H9 (cell line): ENCODE data around the gene DCLK2. TPM values are rescaled to one million over a fixed set of nuclear protein-coding genes. Genes with fewer than 3 reads are reported as not detected.

Experiments used
- DNase-seq: peaks from one replicate; pipeline ENCODE4 v3.0.0-alpha.2; 2017
- H2AFZ ChIP-seq: one replicate; pipeline ENCODE4 v1.6.1; 2013; ENCODE audit warnings: mild to moderate bottlenecking, low read length, control low read depth, moderate library complexity
- H2AK5ac ChIP-seq: 2 replicates; pipeline ENCODE4 v1.6.1; 2013; ENCODE audit warnings: low read length, control low read depth, mixed read lengths; ENCODE audit not compliant: insufficient read length
- H2BK120ac ChIP-seq: one replicate; pipeline ENCODE4 v1.6.1; 2013; ENCODE audit warnings: low read depth, mild to moderate bottlenecking, low read length, control low read depth, inconsistent platforms; ENCODE audit not compliant: poor library complexity, severe bottlenecking
- H2BK12ac ChIP-seq: 2 replicates; pipeline ENCODE4 v1.6.1; 2013; ENCODE audit warnings: low read length, control low read depth, mixed read lengths, low read depth; ENCODE audit not compliant: insufficient read length
- H2BK15ac ChIP-seq: 2 replicates; pipeline ENCODE4 v1.6.1; 2013; ENCODE audit warnings: low read depth, low read length, control low read depth
- H2BK20ac ChIP-seq: one replicate; pipeline ENCODE4 v1.6.1; 2013; ENCODE audit warnings: low read depth, mild to moderate bottlenecking, low read length, control low read depth, inconsistent platforms; ENCODE audit not compliant: poor library complexity, severe bottlenecking
- H2BK5ac ChIP-seq: 2 replicates; pipeline ENCODE4 v1.6.1; 2013; ENCODE audit warnings: low read length, control low read depth, mixed read lengths; ENCODE audit not compliant: insufficient read length
- H3K14ac ChIP-seq: 2 replicates; pipeline ENCODE4 v1.6.1; 2013; ENCODE audit warnings: low read length, control low read depth; ENCODE audit not compliant: insufficient read depth
- H3K18ac ChIP-seq: 2 replicates; pipeline ENCODE4 v1.6.1; 2013; ENCODE audit warnings: low read depth, mild to moderate bottlenecking, mixed read lengths, low read length, control low read depth; ENCODE audit not compliant: insufficient read length
- H3K23ac ChIP-seq: 2 replicates; pipeline ENCODE4 v1.6.1; 2013; ENCODE audit warnings: low read length, control low read depth, mixed read lengths, low read depth; ENCODE audit not compliant: insufficient read length
- H3K23me2 ChIP-seq: 2 replicates; pipeline ENCODE4 v1.6.1; 2013; ENCODE audit warnings: low read depth, mild to moderate bottlenecking, mixed read lengths, low read length, control low read depth; ENCODE audit not compliant: insufficient read length, poor library complexity, severe bottlenecking
- H3K27ac ChIP-seq: 2 replicates; pipeline ENCODE4 v1.5.1; 2013; ENCODE audit warnings: low read length, control low read depth, mixed read lengths, low read depth; ENCODE audit not compliant: insufficient read length
- H3K27me3 ChIP-seq: 2 replicates; pipeline ENCODE4 v1.6.1; 2013; ENCODE audit warnings: low read length, control low read depth, inconsistent platforms; ENCODE audit not compliant: insufficient read depth
- H3K4ac ChIP-seq: 2 replicates; pipeline ENCODE4 v1.6.1; 2013; ENCODE audit warnings: low read depth, mild to moderate bottlenecking, control low read depth, inconsistent platforms, low read length, moderate library complexity
- H3K4me1 ChIP-seq: 2 replicates; pipeline ENCODE4 v1.6.1; 2013; ENCODE audit warnings: low read length, control low read depth, inconsistent platforms; ENCODE audit not compliant: insufficient read depth
- H3K4me2 ChIP-seq: 2 replicates; pipeline ENCODE4 v1.6.1; 2013; ENCODE audit warnings: low read length, control low read depth, mixed read lengths; ENCODE audit not compliant: insufficient read length, insufficient read depth
- H3K56ac ChIP-seq: 2 replicates; pipeline ENCODE4 v1.6.1; 2013; ENCODE audit warnings: low read depth, mild to moderate bottlenecking, mixed read lengths, low read length, control low read depth; ENCODE audit not compliant: insufficient read length
- H3K79me1 ChIP-seq: 2 replicates; pipeline ENCODE4 v1.6.1; 2013; ENCODE audit warnings: low read depth, mild to moderate bottlenecking, moderate library complexity, low read length, control low read depth, inconsistent platforms; ENCODE audit not compliant: insufficient read depth, poor library complexity, severe bottlenecking
- H3K79me2 ChIP-seq: 2 replicates; pipeline ENCODE4 v1.6.1; 2013; ENCODE audit warnings: low read length, control low read depth, inconsistent platforms; ENCODE audit not compliant: insufficient read depth
- H3K9ac ChIP-seq: 2 replicates; pipeline ENCODE4 v1.6.1; 2013; ENCODE audit warnings: low read length, control low read depth, mixed read lengths; ENCODE audit not compliant: insufficient read length; ENCODE audit errors: extremely low read depth
- H3K9me3 ChIP-seq: one replicate; pipeline ENCODE4 v1.6.1; 2013; ENCODE audit warnings: low read depth, low read length, inconsistent platforms; ENCODE audit not compliant: control insufficient read depth
- H3T11ph ChIP-seq: one replicate; pipeline ENCODE4 v1.6.1; 2013; ENCODE audit warnings: mild to moderate bottlenecking, low read length, control low read depth, inconsistent platforms
- H4K20me1 ChIP-seq: one replicate; pipeline ENCODE4 v1.6.1; 2013; ENCODE audit not compliant: control insufficient read depth, insufficient read length, insufficient read depth
- H4K5ac ChIP-seq: 2 replicates; pipeline ENCODE4 v1.6.1; 2013; ENCODE audit warnings: low read depth, mild to moderate bottlenecking, mixed read lengths, low read length, control low read depth; ENCODE audit not compliant: insufficient read length
- H4K8ac ChIP-seq: replicated peaks from 2 replicates; pipeline ENCODE4 v1.6.1; 2013; ENCODE audit warnings: low read length, control low read depth, mixed read lengths, low read depth; ENCODE audit not compliant: insufficient read length
- H4K91ac ChIP-seq: 2 replicates; pipeline ENCODE4 v1.6.1; 2013; ENCODE audit warnings: low read depth, mild to moderate bottlenecking, moderate library complexity, mixed read lengths, low read length, control low read depth; ENCODE audit not compliant: insufficient read length
- H3K27ac Mint-ChIP-seq, 3 experiments: 2 replicates in 2 of 3; 3 replicates in 1 of 3; pipeline ENCODE4 v1.8.0; 2020 to 2021; ENCODE audit warnings: mixed read lengths in 3 of 3, mild to moderate bottlenecking in 1 of 3, moderate library complexity in 1 of 3
- H3K27me3 Mint-ChIP-seq: 2 replicates; pipeline ENCODE4 v1.8.0; 2021; ENCODE audit warnings: low read depth, mild to moderate bottlenecking, moderate library complexity, mixed read lengths
- H3K36me3 Mint-ChIP-seq, 3 experiments: 2 replicates in 2 of 3; 3 replicates in 1 of 3; pipeline ENCODE4 v1.8.0; 2020 to 2021; ENCODE audit warnings: low read depth in 3 of 3, mixed read lengths in 3 of 3; ENCODE audit not compliant: insufficient read depth in 1 of 3
- H3K4me1 Mint-ChIP-seq, 2 experiments: 2 replicates each; pipeline ENCODE4 v1.8.0; 2020; ENCODE audit warnings: mixed read lengths in 2 of 2
- H3K4me3 Mint-ChIP-seq, 2 experiments: 2 replicates in 1 of 2; 3 replicates in 1 of 2; pipeline ENCODE4 v1.8.0; 2020 to 2021; ENCODE audit warnings: mild to moderate bottlenecking in 2 of 2, mixed read lengths in 2 of 2, moderate library complexity in 1 of 2
- H3K9me3 Mint-ChIP-seq, 2 experiments: 2 replicates in 1 of 2; 3 replicates in 1 of 2; pipeline ENCODE4 v1.8.0; 2020; ENCODE audit warnings: mild to moderate bottlenecking in 2 of 2, mixed read lengths in 2 of 2, moderate library complexity in 1 of 2
- WGBS: extraction: QIAGEN DNeasy Blood & Tissue Kit; methylation state at CpG from one replicate; pipeline ENCODE4 v1.1.7; 2013; ENCODE audit warnings: missing lambda C conversion rate, low lambda C conversion rate, mixed read lengths; ENCODE audit not compliant: insufficient read length; ENCODE audit errors: extremely low coverage; 5-methylcytosine and 5-hydroxymethylcytosine counted together
- total RNA-seq: library from RNA; stranded (reverse); gene quantifications from 2 replicates; pipeline ENCODE4 v1.2.1, GENCODE V29; 2021
- TF ChIP-seq, protein P1 (sequence below): fragments of 200-600 bp; sonication (generic); conservative IDR thresholded peaks from 3 replicates; pipeline ENCODE4 v1.8.0; 2021; ENCODE audit warnings: antibody characterized with exemption, mild to moderate bottlenecking

DCLK2 gene
- total RNA-seq, 1 experiment from 2014 or later, result 0.33 TPM

DNA sequence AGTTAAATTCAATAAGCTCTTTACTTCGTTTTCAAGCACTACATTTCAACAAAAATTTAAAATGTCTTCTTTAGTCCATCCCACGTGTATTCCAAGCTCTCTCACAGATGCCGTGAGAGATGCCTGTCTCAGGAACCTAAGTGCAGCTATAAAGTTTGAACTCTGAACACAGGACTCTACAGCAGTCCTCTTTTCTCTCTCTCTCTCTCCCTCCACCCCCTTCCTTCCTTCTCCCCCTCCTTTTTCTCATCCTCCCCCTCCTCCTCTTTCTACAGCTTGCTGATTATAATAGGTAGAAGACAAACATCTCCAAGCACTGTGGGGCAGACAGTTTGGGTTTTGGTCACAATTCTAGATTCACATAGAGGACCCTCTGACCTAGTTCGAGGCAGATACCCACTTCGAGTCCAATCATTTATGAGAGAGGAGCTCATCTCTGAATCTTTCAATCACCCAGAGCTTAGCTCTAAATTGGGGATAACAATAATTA lies 31.5 kb upstream of the DCLK2 start:
- no peak for DNase-seq
- Histone ChIP-seq H4K5ac (no peak overlapping the region), H3K9ac (no peak overlapping the region), H3K4me2 (no peak overlapping the region), H3K27ac (no peak overlapping the region), H3K4ac (no peak overlapping the region), H3T11ph (no peak overlapping the region), H2AFZ (no peak overlapping the region), H3K23ac (no peak overlapping the region), H3K23me2 (no peaks in the 10 kb centered on the region), H2BK5ac (no peak overlapping the region), H2BK12ac (no peak overlapping the region), H4K8ac (no peak overlapping the region), H3K9me3 (no peaks in the 10 kb centered on the region), H4K91ac (no peak overlapping the region), H2BK15ac (no peak overlapping the region), H2BK120ac (no peak overlapping the region), H3K4me1 (no peaks in the 10 kb centered on the region), H4K20me1 (no peaks in the 10 kb centered on the region), H3K14ac (no peak overlapping the region), H3K56ac (no peak overlapping the region), H2AK5ac (no peak overlapping the region), H2BK20ac (no peak overlapping the region), H3K79me1 (no peaks in the 10 kb centered on the region), H3K79me2 (no peaks in the 10 kb centered on the region), H3K18ac (no peak overlapping the region), H3K27me3 (no peaks in the 10 kb centered on the region)
- Mint-ChIP-seq H3K36me3 (no peaks in the 10 kb centered on the region), H3K27me3 (no peaks in the 10 kb centered on the region), H3K4me3 (no peak overlapping the region), H3K9me3 (no peaks in the 10 kb centered on the region), H3K27ac (no peak overlapping the region), H3K4me1 (peaks cover 6 to 9% of the 10 kb centered on the region in 2 experiments)
- TF ChIP-seq, protein P1, sequence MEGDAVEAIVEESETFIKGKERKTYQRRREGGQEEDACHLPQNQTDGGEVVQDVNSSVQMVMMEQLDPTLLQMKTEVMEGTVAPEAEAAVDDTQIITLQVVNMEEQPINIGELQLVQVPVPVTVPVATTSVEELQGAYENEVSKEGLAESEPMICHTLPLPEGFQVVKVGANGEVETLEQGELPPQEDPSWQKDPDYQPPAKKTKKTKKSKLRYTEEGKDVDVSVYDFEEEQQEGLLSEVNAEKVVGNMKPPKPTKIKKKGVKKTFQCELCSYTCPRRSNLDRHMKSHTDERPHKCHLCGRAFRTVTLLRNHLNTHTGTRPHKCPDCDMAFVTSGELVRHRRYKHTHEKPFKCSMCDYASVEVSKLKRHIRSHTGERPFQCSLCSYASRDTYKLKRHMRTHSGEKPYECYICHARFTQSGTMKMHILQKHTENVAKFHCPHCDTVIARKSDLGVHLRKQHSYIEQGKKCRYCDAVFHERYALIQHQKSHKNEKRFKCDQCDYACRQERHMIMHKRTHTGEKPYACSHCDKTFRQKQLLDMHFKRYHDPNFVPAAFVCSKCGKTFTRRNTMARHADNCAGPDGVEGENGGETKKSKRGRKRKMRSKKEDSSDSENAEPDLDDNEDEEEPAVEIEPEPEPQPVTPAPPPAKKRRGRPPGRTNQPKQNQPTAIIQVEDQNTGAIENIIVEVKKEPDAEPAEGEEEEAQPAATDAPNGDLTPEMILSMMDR, result no peak
- WGBS, result no CpG with 5 or more reads among the region's 5 CpGs
